Measurements from ENCODE around the gene TNNC2.

The TNNC2 gene

DNA sequence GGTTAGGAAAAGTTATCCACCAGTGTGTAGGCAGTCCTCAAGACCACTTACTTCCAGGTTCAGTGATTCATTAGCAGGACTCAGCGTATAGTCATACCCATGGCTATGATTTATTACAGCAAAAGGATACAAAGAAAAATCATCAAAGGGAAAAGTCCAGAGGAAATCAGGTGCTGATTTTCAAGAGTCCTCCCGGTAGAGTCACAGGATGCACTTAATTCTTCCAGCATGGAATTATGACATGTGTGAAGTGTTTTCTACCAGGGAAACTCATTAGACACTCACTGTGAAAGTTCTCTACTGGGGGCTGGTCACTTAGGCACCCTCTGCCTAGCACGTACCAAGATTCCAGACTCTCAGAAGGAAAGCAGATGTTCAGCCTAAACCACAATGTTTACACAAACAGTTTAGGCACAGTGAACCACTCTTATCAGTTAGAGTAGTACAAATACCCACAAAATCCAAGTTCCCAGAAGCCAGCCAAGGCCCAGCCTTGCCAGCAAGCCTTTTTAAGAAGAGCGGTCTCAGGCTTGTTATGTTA lies 45.7 kb downstream of the TNNC2 start:
- no peak for DNase-seq (ENCODE audit: low read depth)

DNA sequence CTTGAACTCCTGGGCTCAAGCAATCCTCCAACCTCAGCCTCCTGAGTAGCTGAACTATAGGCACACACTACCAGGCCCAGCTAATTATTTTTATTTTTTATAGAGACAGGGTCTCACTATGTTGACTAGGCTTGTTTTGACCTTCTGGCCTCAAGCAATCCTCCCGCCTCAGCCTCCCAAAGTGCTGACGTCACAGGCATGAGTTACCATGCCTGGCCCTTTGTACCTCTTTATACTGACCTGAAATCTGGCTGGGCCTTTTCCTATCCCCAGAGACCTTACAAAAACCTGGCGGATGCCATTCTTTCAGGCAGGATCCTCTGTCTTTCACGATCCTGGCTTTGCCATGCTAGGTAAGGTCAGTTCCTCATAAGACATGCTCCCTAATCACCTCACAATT lies 47.0 kb downstream of the TNNC2 start:
- DNase-seq (ENCODE audit: low read depth) = no peak

DNA sequence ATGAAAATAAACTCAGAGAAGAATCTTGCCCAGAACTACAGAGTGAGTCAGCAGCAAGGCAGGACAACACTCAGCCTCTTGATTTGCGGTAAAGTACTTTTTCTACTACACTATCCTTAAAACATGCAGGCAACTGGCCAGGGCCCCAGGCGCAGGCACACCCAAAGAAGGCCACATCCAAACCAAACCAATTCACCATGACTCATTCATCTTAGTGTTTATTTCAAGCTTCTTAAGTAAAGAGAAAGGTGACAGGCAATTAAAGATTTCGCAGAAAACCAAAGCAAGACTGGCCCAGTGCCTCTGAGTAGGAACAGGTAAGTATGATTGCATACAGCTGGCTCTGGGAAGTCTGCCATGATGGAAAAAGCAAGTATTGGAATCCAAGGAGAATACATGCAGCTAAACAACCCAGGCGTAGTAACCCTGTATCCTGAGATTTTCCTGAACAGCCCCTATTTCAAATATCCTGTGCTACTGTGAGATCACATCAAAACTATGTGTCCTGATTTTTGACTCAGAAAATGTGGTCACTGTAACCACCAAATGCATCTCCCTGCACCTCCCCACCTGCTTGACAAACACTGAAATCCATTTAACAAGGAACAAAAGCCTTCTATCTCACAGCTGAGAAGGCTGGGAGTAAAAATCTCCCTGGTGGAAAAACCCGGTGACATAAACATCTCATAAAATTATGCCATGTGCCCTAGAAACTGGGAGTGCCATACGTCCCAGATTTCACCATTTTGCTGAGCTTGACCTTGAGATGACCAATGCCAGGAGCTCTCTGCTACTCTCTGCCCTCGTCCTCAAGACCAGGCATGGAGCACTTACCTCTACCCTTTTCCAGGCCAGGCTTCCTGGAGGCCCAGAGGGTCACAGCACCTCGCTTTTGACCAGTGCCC lies 47.8 kb downstream of the TNNC2 start:
- no peak for DNase-seq (ENCODE audit: low read depth)

DNA sequence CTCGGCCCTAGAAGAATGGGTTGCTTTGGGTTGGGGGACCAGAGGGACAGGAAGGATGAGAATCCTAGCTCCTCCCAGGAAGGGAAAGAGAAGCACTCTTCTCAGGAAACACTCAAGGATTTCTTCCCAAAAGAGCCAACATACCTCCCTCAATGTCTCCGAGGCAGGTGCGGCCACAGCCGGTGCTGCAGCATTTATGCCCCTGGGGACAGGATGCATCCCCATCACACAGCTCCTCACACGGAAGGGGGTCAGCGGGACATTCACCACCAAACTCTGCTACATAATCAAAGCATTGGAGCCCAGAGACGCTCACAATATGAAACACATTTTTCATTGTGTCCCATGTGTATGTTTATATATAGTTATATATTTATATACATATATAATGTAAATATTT lies 50.2 kb downstream of the TNNC2 start:
- no peak for DNase-seq (ENCODE audit: low read depth)

DNA sequence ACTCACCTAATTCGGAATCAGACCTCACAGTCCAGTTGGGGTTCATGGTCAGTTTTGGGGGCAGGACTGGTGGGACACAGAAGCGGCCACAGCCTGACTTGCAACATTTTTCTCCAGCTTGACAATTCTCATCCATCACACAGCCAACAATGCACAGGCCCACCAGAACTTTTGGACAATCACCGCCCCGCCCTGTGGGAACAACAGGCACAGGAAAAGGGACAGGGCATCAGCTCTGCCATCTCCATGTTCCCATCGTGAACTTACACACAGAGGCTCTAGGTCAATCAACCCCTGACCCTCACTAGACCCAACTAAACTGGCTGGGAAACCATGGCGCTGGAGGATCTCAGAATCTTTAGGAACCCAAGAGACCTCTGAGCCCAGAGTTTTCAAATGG lies 51.7 kb downstream of the TNNC2 start:
- no peak for DNase-seq (ENCODE audit: low read depth)

DNA sequence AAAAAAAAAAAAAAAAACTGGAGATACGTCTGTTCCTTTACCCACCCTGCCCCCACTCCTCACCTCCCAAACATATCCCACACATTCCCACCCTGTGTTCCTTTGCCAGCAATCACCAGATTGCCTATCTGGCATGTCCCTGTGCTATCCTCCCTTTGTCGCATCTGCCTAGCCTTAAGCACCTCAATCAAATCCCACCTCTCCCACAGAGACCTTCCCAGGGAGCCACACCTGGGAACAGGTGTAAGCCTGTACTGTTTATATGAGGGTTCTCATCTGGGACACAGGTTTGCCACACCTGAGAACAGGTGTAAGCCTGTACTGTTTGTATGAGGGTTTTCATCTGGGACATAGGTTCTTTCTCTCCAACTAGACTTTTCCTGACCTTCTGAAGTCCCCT lies 52.2 kb downstream of the TNNC2 start:
- no peak for DNase-seq (ENCODE audit: low read depth)
